Neural progenitor cell (in vitro differentiated cells): ENCODE data around the gene TEKT3.

Experiments used
- CTCF ChIP-seq: fragments of 200-600 bp; sonication (generic); IDR thresholded peaks from 2 replicates; pipeline ENCODE4 v1.5.1; 2017; ENCODE audit warnings: antibody characterized with exemption, mild to moderate bottlenecking
- EZH2 ChIP-seq: fragments of 200-600 bp; sonication (generic); IDR thresholded peaks from 2 replicates; pipeline ENCODE4 v1.6.1; 2017; ENCODE audit warnings: antibody characterized with exemption, mild to moderate bottlenecking, moderate library complexity

GRCh38 chr17:15278924-15279477 lies 62.4 kb downstream of the TEKT3 start:
- TF ChIP-seq CTCF (no peak), EZH2 (no peak)
